H1 (cell line): ENCODE measurements around the gene ZFR. TPM values are rescaled to one million over a fixed set of nuclear protein-coding genes. Genes with fewer than 3 reads are reported as not detected.

Experiments used
- CTCF ChIA-PET: fragments of 300-600 bp; sonication (Branson Sonifier 250); formaldehyde crosslinking; loops from one replicate; lab custom pipeline; 2021; ENCODE audit not compliant: partially characterized antibody; lab: Charles Lee
- POLR2A ChIA-PET: fragments of 300-600 bp; sonication (Branson Sonifier 250); formaldehyde crosslinking; loops from one replicate; lab custom pipeline; 2021; ENCODE audit warnings: inconsistent platforms; ENCODE audit not compliant: partially characterized antibody; lab: Charles Lee
- DNase-seq, 2 experiments: peaks; one replicate each; pipeline versions ENCODE4 v3.0.0 to v3.0.0-alpha.2; 2010 to 2022; ENCODE audit warnings: low spot score in 2 of 2, low read depth in 1 of 2, mixed read lengths in 1 of 2
- FAIRE-seq: peaks from 2 replicates; lab custom pipeline; 2011; peaks lifted over from hg19 to GRCh38; lab: Jason Lieb, UNC
- H2AFZ ChIP-seq: 2 replicates; pipeline ENCODE4 v1.8.1; 2012; ENCODE audit warnings: low read length, inconsistent platforms
- H2AK5ac ChIP-seq: 2 replicates; pipeline ENCODE4 v1.6.1; 2013; ENCODE audit warnings: low read depth, low read length
- H2BK120ac ChIP-seq: replicated peaks from 2 replicates; pipeline ENCODE3; 2013; ENCODE audit warnings: low read depth, low read length, inconsistent platforms
- H2BK12ac ChIP-seq: 2 replicates; pipeline ENCODE4 v1.6.1; 2013; ENCODE audit warnings: low read depth, low read length
- H2BK15ac ChIP-seq: 2 replicates; pipeline ENCODE4 v1.6.1; 2013; ENCODE audit warnings: low read length
- H2BK20ac ChIP-seq: 2 replicates; pipeline ENCODE4 v1.6.1; 2013; ENCODE audit warnings: low read length
- H2BK5ac ChIP-seq: 2 replicates; pipeline ENCODE4 v1.6.1; 2013; ENCODE audit warnings: low read depth, low read length
- H3K14ac ChIP-seq: 2 replicates; pipeline ENCODE4 v1.6.1; 2013; ENCODE audit warnings: inconsistent platforms; ENCODE audit not compliant: insufficient read length
- H3K18ac ChIP-seq: 2 replicates; pipeline ENCODE4 v1.6.1; 2013; ENCODE audit warnings: low read length; ENCODE audit errors: extremely low read depth
- H3K23ac ChIP-seq: 2 replicates; pipeline ENCODE4 v1.6.1; 2013; ENCODE audit warnings: inconsistent platforms; ENCODE audit not compliant: insufficient read length
- H3K23me2 ChIP-seq: 2 replicates; pipeline ENCODE4 v1.6.1; 2013; ENCODE audit warnings: low read depth, low read length
- H3K27ac ChIP-seq: 2 replicates; pipeline ENCODE4 v1.6.1; 2011; ENCODE audit warnings: low read depth, low read length, inconsistent platforms
- H3K27me3 ChIP-seq, 4 experiments: replicated peaks in 1 of 4; 1 replicate in 1 of 4; 2 replicates in 3 of 4; pipeline versions ENCODE4 v1.6.1 to v1.8.1; 2011 to 2013; ENCODE audit warnings: low read length in 3 of 4, mild to moderate bottlenecking in 3 of 4, inconsistent platforms in 2 of 4, mixed read lengths in 2 of 4, moderate library complexity in 1 of 4; ENCODE audit not compliant: control insufficient read depth in 3 of 4, insufficient read depth in 3 of 4; ENCODE audit errors: extremely low read depth in 1 of 4
- H3K36me3 ChIP-seq, 4 experiments: 2 replicates each; pipeline versions ENCODE4 v1.6.1 to v1.8.1; 2011 to 2013; ENCODE audit warnings: mild to moderate bottlenecking in 4 of 4, low read length in 3 of 4, moderate library complexity in 2 of 4, control low read depth in 1 of 4, inconsistent platforms in 1 of 4; ENCODE audit not compliant: insufficient read depth in 4 of 4, control insufficient read depth in 2 of 4
- H3K4ac ChIP-seq: replicated peaks from 2 replicates; pipeline ENCODE3; 2013; ENCODE audit warnings: low read length, low read depth, mixed read lengths, inconsistent platforms; ENCODE audit not compliant: insufficient read length
- H3K4me1 ChIP-seq, 4 experiments: replicated peaks in 1 of 4; 1 replicate in 1 of 4; 2 replicates in 3 of 4; pipeline versions ENCODE4 v1.6.1 to v1.8.1; 2011 to 2013; ENCODE audit warnings: low read length in 3 of 4, inconsistent platforms in 2 of 4, mixed read lengths in 1 of 4; ENCODE audit not compliant: insufficient read depth in 4 of 4, control insufficient read depth in 3 of 4
- H3K4me2 ChIP-seq, 2 experiments: 2 replicates each; pipeline versions ENCODE4 v1.6.1 to v1.8.1; 2011 to 2013; ENCODE audit warnings: low read depth in 2 of 2, low read length in 2 of 2, control low read depth in 1 of 2, inconsistent platforms in 1 of 2, mild to moderate bottlenecking in 1 of 2; ENCODE audit not compliant: insufficient read depth in 1 of 2
- H3K4me3 ChIP-seq, 4 experiments: fragments of 200-600, 300-600 bp in 1 of 4; sonication (generic), shearing (Covaris generic), sonication (Bioruptor Twin) in 1 of 4; 2 replicates each; pipeline versions ENCODE4 v1.5.1 to v1.8.1; 2011 to 2016; ENCODE audit warnings: low read length in 4 of 4, low read depth in 3 of 4, control low read depth in 2 of 4, inconsistent platforms in 2 of 4, mild to moderate bottlenecking in 2 of 4, mixed read lengths in 1 of 4, moderate library complexity in 1 of 4; ENCODE audit not compliant: insufficient read depth in 2 of 4; ENCODE audit errors: extremely low read depth in 1 of 4
- H3K56ac ChIP-seq: replicated peaks from 2 replicates; pipeline ENCODE3; 2013; ENCODE audit warnings: low read depth, mild to moderate bottlenecking, mixed read lengths, low read length, inconsistent platforms; ENCODE audit not compliant: insufficient read length
- H3K79me1 ChIP-seq: 2 replicates; pipeline ENCODE4 v1.6.1; 2013; ENCODE audit warnings: low read depth, low read length, control low read depth
- H3K79me2 ChIP-seq, 2 experiments: 2 replicates each; pipeline versions ENCODE4 v1.6.1 to v1.8.1; 2012 to 2013; ENCODE audit warnings: low read length in 2 of 2, mild to moderate bottlenecking in 2 of 2, inconsistent platforms in 1 of 2; ENCODE audit not compliant: insufficient read depth in 2 of 2, control insufficient read depth in 1 of 2
- H3K9ac ChIP-seq, 4 experiments: replicated peaks in 1 of 4; 1 replicate in 1 of 4; 2 replicates in 3 of 4; pipeline versions ENCODE4 v1.6.1 to v1.8.1; 2011 to 2013; ENCODE audit warnings: low read depth in 3 of 4, low read length in 3 of 4, control low read depth in 2 of 4, mild to moderate bottlenecking in 2 of 4, moderate library complexity in 2 of 4, inconsistent platforms in 1 of 4; ENCODE audit errors: extremely low read depth in 1 of 4
- H3K9me3 ChIP-seq, 2 experiments: 2 replicates each; pipeline versions ENCODE4 v1.6.1 to v1.8.1; 2012 to 2013; ENCODE audit warnings: mild to moderate bottlenecking in 2 of 2, moderate library complexity in 2 of 2, control low read depth in 1 of 2, inconsistent platforms in 1 of 2, low read depth in 1 of 2, low read length in 1 of 2, mixed read lengths in 1 of 2; ENCODE audit not compliant: insufficient read depth in 2 of 2
- H4K20me1 ChIP-seq, 2 experiments: replicated peaks in 1 of 2; 2 replicates each; pipeline versions ENCODE3 to v1.8.1; 2011 to 2013; ENCODE audit warnings: inconsistent platforms in 2 of 2, low read length in 2 of 2, mild to moderate bottlenecking in 1 of 2; ENCODE audit not compliant: insufficient read depth in 2 of 2, control insufficient read depth in 1 of 2
- H4K5ac ChIP-seq: 2 replicates; pipeline ENCODE4 v1.6.1; 2013; ENCODE audit warnings: low read length, low read depth, mixed read lengths, inconsistent platforms; ENCODE audit not compliant: insufficient read length
- H4K8ac ChIP-seq: 2 replicates; pipeline ENCODE4 v1.8.0; 2013; ENCODE audit warnings: mild to moderate bottlenecking, moderate library complexity, low read length, inconsistent platforms; ENCODE audit not compliant: insufficient read depth; ENCODE audit errors: extremely low read depth
- H4K91ac ChIP-seq: replicated peaks from 2 replicates; pipeline ENCODE3; 2013; ENCODE audit warnings: low read length, mixed read lengths, inconsistent platforms; ENCODE audit not compliant: insufficient read length
- CREB1 ChIP-seq: IDR thresholded peaks from 2 replicates; pipeline ENCODE4 v1.6.1; 2012; ENCODE audit warnings: inconsistent platforms
- EP300 ChIP-seq, 2 experiments: IDR thresholded peaks; 1 replicate in 1 of 2; 2 replicates in 1 of 2; pipeline ENCODE4 v1.6.1; 2011 to 2012; ENCODE audit warnings: low read depth in 2 of 2, low read length in 2 of 2, mild to moderate bottlenecking in 2 of 2, borderline replicate concordance in 1 of 2, inconsistent platforms in 1 of 2, moderate library complexity in 1 of 2
- RFX5 ChIP-seq: IDR thresholded peaks from 2 replicates; pipeline ENCODE4 v1.6.1; 2011; ENCODE audit warnings: low read depth, low read length, improper control_type of control experiment, borderline replicate concordance
- RNF2 ChIP-seq: fragments of 200-900, 300-1000 bp; sonication (generic); IDR thresholded peaks from 2 replicates; pipeline ENCODE4 v1.7.1; 2016; ENCODE audit warnings: borderline replicate concordance, low read depth, mild to moderate bottlenecking, antibody characterized with exemption, low read length; ENCODE audit not compliant: poor library complexity, severe bottlenecking; ENCODE audit errors: missing control alignments
- SIN3A ChIP-seq, 2 experiments: IDR thresholded peaks in 1 of 2; conservative IDR thresholded peaks in 1 of 2; 2 replicates each; pipeline ENCODE4 v1.6.1; 2011 to 2012; ENCODE audit warnings: low read length in 2 of 2, improper control_type of control experiment in 1 of 2, low read depth in 1 of 2, mild to moderate bottlenecking in 1 of 2
- WGBS, 2 experiments: shearing (Covaris generic) in 1 of 2; methylation state at CpG; one replicate each; pipeline versions ENCODE4 v1.1.6 to v1.1.7; 2013 to 2015; ENCODE audit warnings: low lambda C conversion rate in 2 of 2, mixed read lengths in 2 of 2, inconsistent platforms in 1 of 2, low coverage in 1 of 2, missing lambda C conversion rate in 1 of 2; ENCODE audit not compliant: insufficient replicate concordance in 2 of 2, insufficient coverage in 1 of 2, insufficient read length in 1 of 2; ENCODE audit errors: extremely low coverage in 1 of 2, missing lambda C conversion rate in 1 of 2; 5-methylcytosine and 5-hydroxymethylcytosine counted together
- polyA plus RNA-seq, 7 experiments: library from polyadenylated mRNA; depleted of rRNA in 3 of 7; stranded (reverse) in 5 of 7; unstranded in 2 of 7; fragments of >200 nt in 5 of 7; fragments of 200-250 nt in 2 of 7; gene quantifications; 1 replicate in 5 of 7; 2 replicates in 1 of 7; 4 replicates in 1 of 7; pipeline versions ENCODE4 v1.2.1 to v1.2.3, GENCODE V29; 2011 to 2013; ENCODE audit warnings: missing spikeins in 2 of 7, mixed read lengths in 2 of 7
- total RNA-seq: library from RNA; stranded (reverse); fragmentation: NEBNext Ultra II Directional; extraction: Animal tissue kit (Norgen Biotek cat#: 25700); gene quantifications from 2 replicates; pipeline ENCODE4 v1.2.1, GENCODE V29; 2021
- TF ChIP-seq, protein P1 (sequence below): IDR thresholded peaks from 2 replicates; pipeline ENCODE4 v1.6.1; 2011; ENCODE audit warnings: low read depth, mild to moderate bottlenecking, low read length; ENCODE audit not compliant: insufficient read depth

The ZFR gene
- total and polyA plus RNA-seq, 2 of the 8 experiments (the other 6 are each of a cell fraction or from before 2014, with no cell fraction given): 68.8 to 92.7 TPM

DNA sequence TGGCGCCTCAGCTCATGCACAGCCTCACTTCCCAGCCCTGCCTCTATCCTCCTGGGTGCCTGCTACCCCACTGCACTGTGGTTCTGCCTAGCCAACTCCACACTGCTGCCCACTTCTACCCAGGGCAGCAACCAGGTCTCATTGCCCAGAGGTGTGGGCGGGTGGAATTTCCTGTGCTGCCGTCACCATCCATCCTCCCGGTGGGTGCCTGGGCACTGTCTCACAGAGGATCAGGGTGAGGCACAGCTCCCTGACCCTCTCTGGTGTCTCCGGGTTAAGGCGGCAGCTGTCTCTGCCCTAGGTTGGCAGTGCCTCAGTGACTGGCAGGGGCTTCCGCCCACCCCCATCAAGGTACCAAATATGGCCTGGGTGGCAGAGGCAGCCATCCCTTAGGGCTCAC is 127.5 kb downstream of the ZFR start:
- Histone ChIP-seq H4K20me1 (no peaks in the 10 kb centered on the region), H3K23ac (no peak overlapping the region), H4K91ac (no peak overlapping the region), H2BK5ac (no peak overlapping the region), H4K8ac (no peak overlapping the region), H3K56ac (no peak overlapping the region), H3K4me3 (no peak overlapping the region), H2AFZ (no peak overlapping the region), H2AK5ac (0 out of 2 replicates have a peak overlapping the region, but pooled peaks have one; percentile 0), H2BK15ac (no peak overlapping the region), H3K4me1 (peaks cover 0 to 4% (median 0%) of the 10 kb centered on the region in 4 experiments; a peak in 2 of 7 replicates), H3K4ac (no peak overlapping the region), H3K14ac (no peak overlapping the region), H2BK120ac (no peak overlapping the region), H2BK12ac (no peak overlapping the region), H3K27me3 (no peaks in the 10 kb centered on the region), H3K9ac (no peak overlapping the region), H4K5ac (no peak overlapping the region), H3K27ac (no peak overlapping the region), H3K36me3 (no peaks in the 10 kb centered on the region), H3K18ac (no peak overlapping the region), H3K4me2 (no peak overlapping the region), H2BK20ac (no peak overlapping the region), H3K23me2 (peaks cover 4% of the 10 kb centered on the region; the same call in 1 of the 2 replicates), H3K9me3 (peaks cover 0 to 2% of the 10 kb centered on the region in 2 experiments; a peak in 1 of 4 replicates), H3K79me1 (no peaks in the 10 kb centered on the region), H3K79me2 (peaks cover 0 to 3% of the 10 kb centered on the region in 2 experiments; a peak in 1 of 4 replicates)
- FAIRE-seq: no peak
- 82% methylated on average over 7 of the region's 7 CpGs; no CpG with 5 or more reads in 1 of the 2 experiments for WGBS, 2 experiments
- TF ChIP-seq, protein P1, sequence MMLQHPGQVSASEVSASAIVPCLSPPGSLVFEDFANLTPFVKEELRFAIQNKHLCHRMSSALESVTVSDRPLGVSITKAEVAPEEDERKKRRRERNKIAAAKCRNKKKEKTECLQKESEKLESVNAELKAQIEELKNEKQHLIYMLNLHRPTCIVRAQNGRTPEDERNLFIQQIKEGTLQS: no peak
- TF ChIP-seq RFX5 (no peak), RNF2 (no peak), EP300 (IDR thresholded peaks at IDR 0.05; ENCODE audit: borderline replicate concordance in 1 of 2, low read depth in 2 of 2, low read length in 2 of 2) (no peak), CREB1 (no peak), SIN3A (conservative IDR thresholded peaks at IDR 0.05 in 1 of 2, IDR thresholded peaks at IDR 0.05 in 1 of 2; ENCODE audit: low read depth in 1 of 2, low read length in 2 of 2) (no peak)
- peak in 1 of 2 experiments; percentile 34 for DNase-seq
- CTCF ChIA-PET: interaction anchor here (1.2 to 9.4 kb wide), 5 partner anchors 12 to 85 kb away, joined by 4 to 87 read pairs (median 9); no protein-coding TSS in a partner anchor
- POLR2A ChIA-PET: no interaction called here
